ENCODE data around the gene LDHD. TPM values are rescaled to one million over a fixed set of nuclear protein-coding genes. Genes with fewer than 3 reads are reported as not detected.

LDHD gene
- total and polyA plus RNA-seq, 10 of the 15 experiments (the other 5 are each of a cell fraction or from before 2014, with no cell fraction given): 0.10 to 0.12 TPM; not detected in 8

- FAIRE-seq: no peak
- Histone ChIP-seq H3K79me2 (ENCODE audit: control insufficient read depth, insufficient read depth, low read length) (no peaks in the 10 kb centered on the region; the same call in 1 of the 2 replicates), H3K4me3 (no peak overlapping the region), H2AFZ (ENCODE audit: control insufficient read depth, low read depth, low read length) (no peak overlapping the region), H3K4me1 (ENCODE audit: control insufficient read depth, insufficient read depth, low read length) (peaks cover 19% of the 10 kb centered on the region), H3K4me2 (ENCODE audit: control insufficient read depth, insufficient read depth) (no peak overlapping the region), H3K9me3 (replicated peaks; ENCODE audit: control insufficient read depth, insufficient read depth, low read length) (no peaks in the 10 kb centered on the region), H3K36me3 (ENCODE audit: control insufficient read depth in 2 of 2, insufficient read depth in 2 of 2, low read length in 1 of 2) (peaks cover 0 to 1% of the 10 kb centered on the region in 2 experiments; a peak in 1 of 4 replicates), H3K27me3 (replicated peaks in 1 of 2; ENCODE audit: control insufficient read depth in 2 of 2, insufficient read depth in 2 of 2, low read length in 1 of 2) (no peaks in the 10 kb centered on the region), H4K20me1 (ENCODE audit: control insufficient read depth, insufficient read depth) (no peaks in the 10 kb centered on the region; the same call in 1 of the 2 replicates), H3K27ac (ENCODE audit: control insufficient read depth, insufficient read depth) (no peak overlapping the region), H3K9ac (ENCODE audit: control insufficient read depth, insufficient read depth, low read length) (no peak overlapping the region)
- POLR2A ChIA-PET: interaction anchor here (1.0 to 1.1 kb wide), 2 partner anchors 13 to 73 kb away, joined by 3 to 4 read pairs; no protein-coding TSS in a partner anchor
- ATAC-seq: no peak
- SMC1A ChIA-PET (ENCODE audit: uncharacterized antibody, unreplicated experiment): interaction anchor here (0.7 kb wide), 1 partner anchor 37 kb away, joined by 3 read pairs; no protein-coding TSS in a partner anchor
- TF ChIP-seq IRF3 (IDR thresholded peaks at IDR 0.05) (no peak), STAT1 (conservative IDR thresholded peaks at IDR 0.05) (no peak), MEF2B (IDR thresholded peaks at IDR 0.05; ENCODE audit: partially characterized antibody, poor library complexity, severe bottlenecking) (no peak), HSF1 (IDR thresholded peaks at IDR 0.05; ENCODE audit: low read depth, low read length) (no peak), TAF1 (IDR thresholded peaks at IDR 0.05; ENCODE audit: borderline replicate concordance, low read depth, low read length) (no peak), SREBF2 (IDR thresholded peaks at IDR 0.05; ENCODE audit: low read length) (no peak), SMAD1 (IDR thresholded peaks at IDR 0.05; ENCODE audit: low read depth, partially characterized antibody) (no peak), MTA3 (IDR thresholded peaks at IDR 0.05; ENCODE audit: borderline replicate concordance, low read length) (no peak), TCF7 (IDR thresholded peaks at IDR 0.05; ENCODE audit: borderline replicate concordance) (no peak), IRF5 (IDR thresholded peaks at IDR 0.05; ENCODE audit: borderline replicate concordance) (no peak)
- in situ Hi-C loops (cut with MboI) (no loop called here), intact Hi-C loops (cut with micrococcal nuclease; ENCODE audit: unreplicated experiment) (no loop called here)
- CTCF ChIA-PET: interaction anchor here (1.5 kb wide), 1 partner anchor 23 kb away, joined by 4 read pairs; no protein-coding TSS in a partner anchor
- RAD21 ChIA-PET (ENCODE audit: unreplicated experiment): interaction anchor here (1.0 kb wide), 1 partner anchor 13 kb away, joined by 3 read pairs; no protein-coding TSS in a partner anchor
- 54% methylated on average over 4 of the region's 4 CpGs for WGBS (ENCODE audit: insufficient coverage, insufficient replicate concordance, low lambda C conversion rate, missing lambda C conversion rate)
- DNase-seq (ENCODE audit: low read depth, low spot score): no peak
- no TSS peak for BruUV-seq (replicated peaks)
Observed at GRCh38 chr16:75085556-75085955, 31.0 kb downstream of the LDHD start.
